Measurements from ENCODE around the gene MAN1A1. TPM values are rescaled to one million over a fixed set of nuclear protein-coding genes. Genes with fewer than 3 reads are reported as not detected.
A peak's percentile ranks its signal among the peaks of the same experiment; 100 is the strongest.

Gene MAN1A1
- polyA plus RNA-seq, 3 donors from 2014 or later, result 33.9 to 64.9 (median 56.7) TPM

GRCh38 chr6:119215309-119215708, 134.3 kb downstream of the MAN1A1 start:
- H3K27ac Mint-ChIP-seq, result peak overlapping the region in 3 of 6 donors; percentile 0 to 40 (median 17)
- H3K4me1 Mint-ChIP-seq, result peaks cover 7 to 36% of the 10 kb centered on the region in 2 donors
- no peak for DNase-seq
- peaks cover 0 to 4% (median 0%) of the 10 kb centered on the region in 3 donors for H3K36me3 Mint-ChIP-seq
- no peak overlapping the region for H3K4me3 Mint-ChIP-seq
- no peaks in the 10 kb centered on the region for H3K27me3 Mint-ChIP-seq (ENCODE audit: low read depth in 3 of 3)
- H3K9me3 Mint-ChIP-seq, result no peaks in the 10 kb centered on the region

- Mint-ChIP-seq H3K36me3 (peaks cover 0 to 9% (median 5%) of the 10 kb centered on the region in 3 donors), H3K4me1 (peaks cover 19 to 47% of the 10 kb centered on the region in 2 donors), H3K27me3 (ENCODE audit: low read depth in 3 of 3) (no peaks in the 10 kb centered on the region), H3K4me3 (no peak overlapping the region), H3K9me3 (no peaks in the 10 kb centered on the region), H3K27ac (no peak overlapping the region)
- no peak for DNase-seq
Measured at GRCh38 chr6:119210596-119210995, 139.0 kb downstream of the MAN1A1 start.

DNA sequence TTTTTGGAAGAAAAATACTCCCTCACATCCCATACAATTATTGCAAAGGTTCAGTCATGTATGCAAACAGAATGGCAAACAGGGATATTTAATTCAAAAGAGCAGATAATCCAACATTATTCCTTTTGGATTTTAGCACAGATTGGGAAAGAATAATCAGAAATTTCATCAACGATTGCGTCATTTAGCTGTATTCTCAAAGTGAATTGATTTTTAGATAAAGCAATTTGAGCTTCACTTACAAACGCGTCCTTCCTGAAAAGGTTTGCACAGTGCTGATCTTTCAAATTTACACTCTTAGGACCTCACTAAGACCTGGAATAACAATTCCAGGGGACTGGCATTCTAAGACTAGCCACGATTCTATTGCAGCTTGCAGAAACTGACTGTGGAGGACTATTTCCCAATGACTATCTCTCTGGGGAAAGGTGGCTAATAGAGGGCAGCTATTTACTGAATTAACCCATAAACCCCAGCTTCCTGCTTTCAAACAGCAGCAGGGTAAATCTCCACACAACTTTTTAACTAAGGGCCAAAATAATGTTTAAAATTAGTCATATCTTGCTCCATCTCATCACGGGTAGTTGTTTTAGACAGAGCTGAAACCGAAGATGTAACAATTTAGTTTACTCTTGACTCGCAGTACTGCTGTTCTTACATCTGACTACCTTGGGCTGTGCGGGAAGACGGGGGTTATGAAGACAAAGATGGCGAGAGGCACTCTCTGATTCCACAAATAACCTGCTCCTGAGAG, 139.9 kb downstream of the MAN1A1 start:
- H3K27me3 Mint-ChIP-seq (ENCODE audit: low read depth in 3 of 3), result no peaks in the 10 kb centered on the region
- H3K36me3 Mint-ChIP-seq, result peaks cover 4 to 9% (median 5%) of the 10 kb centered on the region in 3 donors
- H3K4me1 Mint-ChIP-seq, result peaks cover 19 to 54% of the 10 kb centered on the region in 2 donors
- no peak for DNase-seq
- H3K27ac Mint-ChIP-seq, result peak overlapping the region in 2 of 6 donors; percentile 19 to 29
- H3K9me3 Mint-ChIP-seq, result no peaks in the 10 kb centered on the region
- no peak overlapping the region for H3K4me3 Mint-ChIP-seq

- peaks cover 14% of the 10 kb centered on the region in 3 donors for H3K36me3 Mint-ChIP-seq
- DNase-seq, result no peak
- H3K9me3 Mint-ChIP-seq, result no peaks in the 10 kb centered on the region
- peaks cover 23 to 60% of the 10 kb centered on the region in 2 donors for H3K4me1 Mint-ChIP-seq
- peak overlapping the region in 1 of 6 donors; percentile 58 for H3K27ac Mint-ChIP-seq
- no peak overlapping the region for H3K4me3 Mint-ChIP-seq
- no peaks in the 10 kb centered on the region for H3K27me3 Mint-ChIP-seq (ENCODE audit: low read depth in 3 of 3)
Measured at GRCh38 chr6:119207971-119208725, 141.4 kb downstream of the MAN1A1 start.

GRCh38 chr6:119207327-119207726, 142.2 kb downstream of the MAN1A1 start:
- DNase-seq, result no peak
- H3K4me3 Mint-ChIP-seq, result no peak overlapping the region
- H3K27ac Mint-ChIP-seq, result peak overlapping the region in 1 of 6 donors; percentile 58
- peaks cover 20 to 22% (median 21%) of the 10 kb centered on the region in 3 donors for H3K36me3 Mint-ChIP-seq
- peaks cover 23 to 51% of the 10 kb centered on the region in 2 donors for H3K4me1 Mint-ChIP-seq
- no peaks in the 10 kb centered on the region for H3K27me3 Mint-ChIP-seq (ENCODE audit: low read depth in 3 of 3)
- no peaks in the 10 kb centered on the region for H3K9me3 Mint-ChIP-seq

DNA sequence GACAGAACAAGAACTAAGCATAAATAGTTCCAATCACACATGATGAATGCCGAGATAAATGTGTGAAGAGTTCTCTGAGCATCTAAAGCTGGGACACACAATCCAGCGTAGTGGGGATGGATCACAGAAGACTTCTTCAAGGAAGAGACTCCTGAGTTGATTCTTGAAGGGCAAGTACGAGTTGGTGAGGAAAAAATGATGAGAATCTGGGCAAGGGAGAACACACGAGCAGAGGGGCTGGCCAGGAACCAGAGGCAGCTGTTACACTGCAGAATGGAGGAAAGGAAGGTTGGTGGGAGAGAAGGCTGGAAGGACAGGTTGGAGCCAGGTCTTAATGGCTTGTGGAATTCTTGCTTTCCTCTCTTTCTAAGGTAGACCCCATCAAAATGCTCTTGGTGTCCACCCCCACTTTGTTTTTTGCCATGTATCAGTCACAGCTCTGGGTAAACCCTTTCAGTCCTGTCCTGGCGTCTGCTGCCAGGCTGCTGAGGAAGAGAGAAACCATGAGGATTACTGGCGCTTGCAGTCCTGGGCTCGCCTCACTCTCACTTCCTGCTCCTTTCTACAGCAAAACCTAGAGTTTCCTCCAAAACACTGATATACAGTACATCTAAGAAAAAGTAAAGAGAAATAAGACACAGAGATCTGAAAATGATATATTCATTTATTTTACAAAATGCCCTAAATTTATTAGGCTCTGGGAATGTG, 143.5 kb downstream of the MAN1A1 start:
- no peak overlapping the region for H3K4me3 Mint-ChIP-seq
- H3K27me3 Mint-ChIP-seq (ENCODE audit: low read depth in 3 of 3), result no peaks in the 10 kb centered on the region
- no peak for DNase-seq
- H3K27ac Mint-ChIP-seq, result peak overlapping the region in 2 of 6 donors; percentile 17 to 52
- no peaks in the 10 kb centered on the region for H3K9me3 Mint-ChIP-seq
- H3K36me3 Mint-ChIP-seq, result peaks cover 21 to 25% (median 24%) of the 10 kb centered on the region in 3 donors
- H3K4me1 Mint-ChIP-seq, result peaks cover 23 to 51% of the 10 kb centered on the region in 2 donors

GRCh38 chr6:119204719-119205118, 144.8 kb downstream of the MAN1A1 start:
- H3K4me1 Mint-ChIP-seq, result peaks cover 23 to 45% of the 10 kb centered on the region in 2 donors
- no peak overlapping the region for H3K27ac Mint-ChIP-seq
- no peak for DNase-seq
- peaks cover 21 to 31% (median 25%) of the 10 kb centered on the region in 3 donors for H3K36me3 Mint-ChIP-seq
- H3K27me3 Mint-ChIP-seq (ENCODE audit: low read depth in 3 of 3), result no peaks in the 10 kb centered on the region
- H3K4me3 Mint-ChIP-seq, result no peak overlapping the region
- H3K9me3 Mint-ChIP-seq, result no peaks in the 10 kb centered on the region

DNA sequence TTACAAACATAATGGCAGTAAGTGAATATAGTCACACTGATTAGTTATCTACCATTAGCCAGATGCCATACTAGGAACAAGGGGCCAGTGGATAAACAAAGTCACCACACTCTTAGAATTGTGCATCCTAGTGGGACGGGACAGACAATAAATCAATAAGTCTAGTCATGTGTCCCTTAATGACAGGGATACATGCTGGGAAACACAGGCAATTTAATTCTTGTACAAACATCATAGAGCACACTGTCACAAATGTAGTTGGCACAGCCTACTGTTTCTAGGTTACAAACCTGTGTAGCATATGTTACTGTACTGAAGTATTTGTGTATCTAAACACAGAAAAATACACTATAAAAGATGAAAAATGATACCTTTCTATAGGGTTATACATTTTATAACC, 148.1 kb downstream of the MAN1A1 start:
- no peak for DNase-seq
- Mint-ChIP-seq H3K9me3 (no peaks in the 10 kb centered on the region), H3K36me3 (peaks cover 25 to 37% (median 36%) of the 10 kb centered on the region in 3 donors), H3K4me1 (peaks cover 23 to 39% of the 10 kb centered on the region in 2 donors), H3K4me3 (no peak overlapping the region), H3K27me3 (ENCODE audit: low read depth in 3 of 3) (no peaks in the 10 kb centered on the region), H3K27ac (peak overlapping the region in 2 of 6 donors; percentile 14 to 46)

DNA sequence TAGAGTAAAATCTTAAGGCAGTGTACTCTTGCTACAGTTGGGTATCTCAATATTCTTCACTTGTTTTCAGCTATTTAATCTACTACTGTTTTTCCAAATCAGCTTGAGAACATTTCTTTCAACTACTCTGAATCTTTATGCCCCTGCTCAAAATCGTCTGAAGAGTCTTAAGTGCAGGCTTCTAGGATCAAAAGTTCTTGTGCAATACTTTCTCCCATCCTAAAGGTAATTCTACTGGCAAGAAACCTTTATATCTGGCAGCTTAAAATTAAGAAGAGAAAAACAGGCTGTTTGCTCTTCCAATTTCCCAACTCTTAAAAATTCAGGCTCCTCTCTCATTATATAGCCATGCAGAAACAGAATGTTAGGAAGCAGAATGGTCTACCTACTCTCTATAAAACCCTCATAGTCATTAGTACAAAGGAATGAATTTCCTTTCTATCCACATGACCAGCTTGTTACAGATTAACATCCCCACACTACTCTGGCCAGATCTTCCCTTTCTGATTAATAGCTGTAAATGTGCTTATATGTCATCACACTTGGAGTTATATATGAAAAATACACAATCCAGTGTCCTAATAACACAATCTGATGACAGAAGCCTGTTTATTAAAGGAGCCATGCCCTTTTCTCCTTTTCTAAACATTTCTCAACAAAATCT, 148.9 kb downstream of the MAN1A1 start:
- Mint-ChIP-seq H3K4me1 (peaks cover 17 to 38% of the 10 kb centered on the region in 2 donors), H3K36me3 (peaks cover 28 to 41% (median 38%) of the 10 kb centered on the region in 3 donors), H3K27me3 (ENCODE audit: low read depth in 3 of 3) (no peaks in the 10 kb centered on the region), H3K4me3 (no peak overlapping the region), H3K9me3 (no peaks in the 10 kb centered on the region), H3K27ac (peak overlapping the region in 3 of 6 donors; percentile 14 to 46 (median 24))
- no peak for DNase-seq

DNA sequence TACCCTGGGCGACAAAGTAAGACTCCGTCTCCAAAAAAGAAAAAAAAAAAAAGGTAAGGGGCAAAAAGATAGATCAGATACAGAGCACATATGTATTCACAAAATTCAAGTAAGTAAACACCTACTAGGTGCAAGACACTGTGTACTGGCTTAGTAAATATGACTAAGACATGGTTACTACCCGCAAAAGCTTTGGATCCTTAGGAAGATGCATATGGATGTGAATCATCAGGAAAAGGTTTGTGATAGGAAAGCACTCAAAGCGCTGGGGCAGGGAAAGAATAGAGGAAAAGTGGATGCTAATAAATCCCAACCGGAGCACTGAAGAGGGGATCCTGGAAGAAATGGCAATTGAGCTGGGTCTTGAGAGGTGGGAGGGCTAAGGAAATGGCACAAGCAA, 152.3 kb downstream of the MAN1A1 start:
- H3K36me3 Mint-ChIP-seq, result peaks cover 22 to 28% (median 23%) of the 10 kb centered on the region in 3 donors
- H3K4me1 Mint-ChIP-seq, result peaks cover 24 to 41% of the 10 kb centered on the region in 2 donors
- no peaks in the 10 kb centered on the region for H3K9me3 Mint-ChIP-seq
- no peak for DNase-seq
- no peaks in the 10 kb centered on the region for H3K27me3 Mint-ChIP-seq (ENCODE audit: low read depth in 3 of 3)
- H3K4me3 Mint-ChIP-seq, result no peak overlapping the region
- H3K27ac Mint-ChIP-seq, result peak overlapping the region in 5 of 6 donors; percentile 9 to 79 (median 71)

- Mint-ChIP-seq H3K9me3 (no peaks in the 10 kb centered on the region), H3K27me3 (ENCODE audit: low read depth in 3 of 3) (no peaks in the 10 kb centered on the region), H3K4me1 (peaks cover 29 to 46% of the 10 kb centered on the region in 2 donors), H3K4me3 (peak overlapping the region in 3 of 5 donors; percentile 41 to 60 (median 58)), H3K27ac (peak overlapping the region; percentile 23 to 89 (median 72)), H3K36me3 (peaks cover 26 to 28% (median 27%) of the 10 kb centered on the region in 3 donors)
- DNase-seq, result peak in 1 of 3 donors; percentile 9
Measured at GRCh38 chr6:119196715-119197114, 152.8 kb downstream of the MAN1A1 start.

GRCh38 chr6:119195848-119196247, 153.7 kb downstream of the MAN1A1 start:
- Mint-ChIP-seq H3K4me3 (no peak overlapping the region), H3K27ac (peak overlapping the region in 2 of 6 donors; percentile 67 to 89), H3K36me3 (peaks cover 21 to 34% (median 23%) of the 10 kb centered on the region in 3 donors), H3K4me1 (peaks cover 30 to 51% of the 10 kb centered on the region in 2 donors), H3K9me3 (no peaks in the 10 kb centered on the region), H3K27me3 (ENCODE audit: low read depth in 3 of 3) (no peaks in the 10 kb centered on the region)
- no peak for DNase-seq

- no peak overlapping the region for H3K4me3 Mint-ChIP-seq
- no peak for DNase-seq
- H3K9me3 Mint-ChIP-seq, result no peaks in the 10 kb centered on the region
- peak overlapping the region in 5 of 6 donors; percentile 4 to 64 (median 29) for H3K27ac Mint-ChIP-seq
- H3K27me3 Mint-ChIP-seq (ENCODE audit: low read depth in 3 of 3), result no peaks in the 10 kb centered on the region
- H3K36me3 Mint-ChIP-seq, result peaks cover 20 to 37% (median 22%) of the 10 kb centered on the region in 3 donors
- peaks cover 30 to 57% of the 10 kb centered on the region in 2 donors for H3K4me1 Mint-ChIP-seq
Measured at GRCh38 chr6:119195204-119195603, 154.4 kb downstream of the MAN1A1 start.

Measured in immature natural killer cell (primary cell).